PC-9 (cell line): ENCODE data around the gene MYOG. TPM values are rescaled to one million over a fixed set of nuclear protein-coding genes. Genes with fewer than 3 reads are reported as not detected.

Experiments
- BruUV-seq: library from RNA; stranded (reverse); fragments of 400-500 nt; replicated peaks from 2 replicates; lab custom pipeline; 2021; lab: Mats Ljungman, UMichigan
- CTCF ChIA-PET: fragments of 300-600 bp; sonication (Branson Sonifier 250); formaldehyde crosslinking; loops from one replicate; lab custom pipeline; 2022; ENCODE audit warnings: antibody characterized with exemption; lab: Charles Lee
- POLR2A ChIA-PET: fragments of 300-600 bp; sonication (Branson Sonifier 250); formaldehyde crosslinking; loops from one replicate; lab custom pipeline; 2022; ENCODE audit warnings: antibody characterized with exemption; ENCODE audit not compliant: unreplicated experiment; lab: Charles Lee
- DNase-seq, 2 experiments: peaks; one replicate each; pipeline versions ENCODE4 v3.0.0 to v3.0.0-alpha.2; 2015 to 2022; ENCODE audit warnings: mixed read lengths in 1 of 2
- H2AFZ ChIP-seq: fragments of 200-600 bp; sonication (generic); 2 replicates; pipeline ENCODE4 v1.8.1; 2017; ENCODE audit warnings: antibody characterized with exemption
- H3F3A ChIP-seq: fragments of 200-600 bp; sonication (generic); 2 replicates; pipeline ENCODE4 v1.8.1; 2017; ENCODE audit warnings: antibody characterized with exemption, mild to moderate bottlenecking, low read depth; ENCODE audit not compliant: insufficient read depth
- H3K27ac ChIP-seq: fragments of 200-600 bp; sonication (generic); 2 replicates; pipeline ENCODE4 v1.6.1; 2016; ENCODE audit warnings: mixed run types
- H3K27me3 ChIP-seq: fragments of 200-600 bp; sonication (generic); 2 replicates; pipeline ENCODE4 v1.6.1; 2016; ENCODE audit warnings: low read depth, mixed run types; ENCODE audit not compliant: insufficient read depth
- H3K36me3 ChIP-seq: fragments of 200-600 bp; sonication (generic); 2 replicates; pipeline ENCODE4 v1.6.1; 2016; ENCODE audit warnings: low read depth, mixed run types
- H3K4me1 ChIP-seq: fragments of 200-600 bp; sonication (generic); replicated peaks from 2 replicates; pipeline ENCODE4 v1.6.1; 2016; ENCODE audit warnings: mixed run types; ENCODE audit not compliant: insufficient read depth
- H3K4me2 ChIP-seq: fragments of 200-600 bp; sonication (generic); 2 replicates; pipeline ENCODE4 v1.6.1; 2017; ENCODE audit warnings: mixed run types
- H3K4me3 ChIP-seq: fragments of 200-600 bp; sonication (generic); 2 replicates; pipeline ENCODE4 v1.6.1; 2016; ENCODE audit warnings: mixed run types
- H3K79me2 ChIP-seq: fragments of 200-600 bp; sonication (generic); 2 replicates; pipeline ENCODE4 v1.6.1; 2017; ENCODE audit warnings: low read depth, mixed run types
- H3K9me2 ChIP-seq: fragments of 200-600 bp; sonication (generic); 2 replicates; pipeline ENCODE4 v1.8.1; 2017; ENCODE audit warnings: mild to moderate bottlenecking; ENCODE audit not compliant: insufficient read depth
- H3K9me3 ChIP-seq: fragments of 200-600 bp; sonication (generic); 2 replicates; pipeline ENCODE4 v1.8.1; 2016; ENCODE audit warnings: low read depth; ENCODE audit not compliant: insufficient read depth
- H4K20me1 ChIP-seq: fragments of 200-600 bp; sonication (generic); 2 replicates; pipeline ENCODE4 v1.8.1; 2017; ENCODE audit not compliant: insufficient read depth
- EZH2 ChIP-seq: fragments of 200-600 bp; sonication (generic); IDR thresholded peaks from 2 replicates; pipeline ENCODE4 v1.8.0; 2017; ENCODE audit warnings: antibody characterized with exemption, low read depth
- intact Hi-C: fragments of 100-400 bp; cut with micrococcal nuclease; formaldehyde crosslinking; loops from one replicate; pipeline ENCODE4 v1.10.0; 2022; ENCODE audit not compliant: unreplicated experiment
- total RNA-seq: library from RNA; stranded (reverse); gene quantifications from 2 replicates; pipeline ENCODE4 v1.2.3, GENCODE V29; 2021
- TF ChIP-seq, protein P1 (sequence below): fragments of 200-600 bp; sonication (generic); conservative IDR thresholded peaks from 2 replicates; pipeline ENCODE4 v1.6.1; 2017; ENCODE audit warnings: mixed run types, antibody characterized with exemption, mild to moderate bottlenecking, moderate library complexity

MYOG gene
- total RNA-seq, 1 experiment from 2014 or later = not detected

DNA sequence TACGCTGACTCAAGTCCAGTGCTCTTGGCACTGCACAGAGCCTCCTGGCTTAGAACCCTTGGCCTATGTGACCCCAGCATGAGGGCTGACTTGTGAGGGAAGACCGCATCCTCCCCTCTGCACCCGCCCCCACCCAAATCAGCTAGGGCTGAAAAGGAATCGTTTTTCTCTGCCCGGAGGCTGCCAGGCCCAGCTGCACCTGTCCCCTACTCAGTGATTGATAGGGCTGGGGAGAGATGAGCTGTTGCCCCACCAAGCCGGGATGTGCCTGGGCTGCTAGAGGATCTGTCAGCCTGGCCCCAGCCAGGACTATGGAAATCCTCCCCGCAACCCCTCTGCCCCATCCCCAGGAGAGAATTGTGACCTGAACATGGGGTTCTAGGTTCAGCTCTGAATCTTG, 20.6 kb downstream of the MYOG start:
- ChIA-PET POLR2A (no interaction called here), CTCF (interaction anchor here (0.5 to 0.6 kb wide), 2 partner anchors 52 to 687 kb away, joined by 3 to 9 read pairs; no protein-coding TSS in a partner anchor)
- H3K4me2 ChIP-seq = no peak overlapping the region
- TF ChIP-seq, protein P1, sequence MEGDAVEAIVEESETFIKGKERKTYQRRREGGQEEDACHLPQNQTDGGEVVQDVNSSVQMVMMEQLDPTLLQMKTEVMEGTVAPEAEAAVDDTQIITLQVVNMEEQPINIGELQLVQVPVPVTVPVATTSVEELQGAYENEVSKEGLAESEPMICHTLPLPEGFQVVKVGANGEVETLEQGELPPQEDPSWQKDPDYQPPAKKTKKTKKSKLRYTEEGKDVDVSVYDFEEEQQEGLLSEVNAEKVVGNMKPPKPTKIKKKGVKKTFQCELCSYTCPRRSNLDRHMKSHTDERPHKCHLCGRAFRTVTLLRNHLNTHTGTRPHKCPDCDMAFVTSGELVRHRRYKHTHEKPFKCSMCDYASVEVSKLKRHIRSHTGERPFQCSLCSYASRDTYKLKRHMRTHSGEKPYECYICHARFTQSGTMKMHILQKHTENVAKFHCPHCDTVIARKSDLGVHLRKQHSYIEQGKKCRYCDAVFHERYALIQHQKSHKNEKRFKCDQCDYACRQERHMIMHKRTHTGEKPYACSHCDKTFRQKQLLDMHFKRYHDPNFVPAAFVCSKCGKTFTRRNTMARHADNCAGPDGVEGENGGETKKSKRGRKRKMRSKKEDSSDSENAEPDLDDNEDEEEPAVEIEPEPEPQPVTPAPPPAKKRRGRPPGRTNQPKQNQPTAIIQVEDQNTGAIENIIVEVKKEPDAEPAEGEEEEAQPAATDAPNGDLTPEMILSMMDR = no peak
- no peaks in the 10 kb centered on the region for H3K27me3 ChIP-seq
- H2AFZ ChIP-seq = no peak overlapping the region
- no peaks in the 10 kb centered on the region for H3K4me1 ChIP-seq
- H3K9me3 ChIP-seq = no peaks in the 10 kb centered on the region
- no peaks in the 10 kb centered on the region for H3K9me2 ChIP-seq
- no peaks in the 10 kb centered on the region; the same call in 1 of the 2 replicates for H4K20me1 ChIP-seq
- no peaks in the 10 kb centered on the region for H3F3A ChIP-seq
- H3K36me3 ChIP-seq = no peaks in the 10 kb centered on the region
- intact Hi-C loops = no loop called here
- BruUV-seq = no TSS peak
- no peak overlapping the region for H3K27ac ChIP-seq
- DNase-seq = no peak
- no peaks in the 10 kb centered on the region for H3K79me2 ChIP-seq
- H3K4me3 ChIP-seq = no peak overlapping the region

DNA sequence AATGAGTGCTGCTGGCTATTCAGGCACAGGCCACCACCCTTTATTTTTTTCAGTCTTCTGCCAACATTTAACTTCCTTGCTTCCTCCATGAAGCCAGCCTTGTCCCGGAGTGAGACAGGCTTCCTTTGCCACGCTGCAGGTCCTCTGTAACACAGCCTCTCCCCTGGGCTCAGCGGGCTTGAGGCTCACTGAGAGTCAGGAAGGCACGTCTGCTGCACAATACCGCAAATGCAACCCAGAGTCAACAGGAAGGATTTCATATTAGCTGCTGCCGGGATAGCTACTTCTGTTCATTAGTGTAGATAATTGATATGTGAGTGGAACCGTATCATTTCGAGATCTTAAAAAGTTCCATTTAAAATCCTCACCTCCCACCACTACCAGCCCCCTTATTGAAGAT, 22.5 kb downstream of the MYOG start:
- Histone ChIP-seq H4K20me1 (no peaks in the 10 kb centered on the region; the same call in 1 of the 2 replicates), H2AFZ (no peak overlapping the region), H3F3A (no peaks in the 10 kb centered on the region), H3K27me3 (peaks cover 10% of the 10 kb centered on the region; the same call in 1 of the 2 replicates), H3K79me2 (no peaks in the 10 kb centered on the region), H3K9me3 (no peaks in the 10 kb centered on the region), H3K4me3 (no peak overlapping the region), H3K4me1 (no peaks in the 10 kb centered on the region), H3K4me2 (no peak overlapping the region), H3K27ac (no peak overlapping the region), H3K9me2 (no peaks in the 10 kb centered on the region), H3K36me3 (no peaks in the 10 kb centered on the region)
- ChIA-PET POLR2A (no interaction called here), CTCF (interaction anchor here (0.7 kb wide), 1 partner anchor 12 kb away, joined by 3 read pairs; no protein-coding TSS in a partner anchor)
- no peak for DNase-seq
- TF ChIP-seq, protein P1 = no peak
- BruUV-seq = no TSS peak
- intact Hi-C loops = no loop called here

DNA sequence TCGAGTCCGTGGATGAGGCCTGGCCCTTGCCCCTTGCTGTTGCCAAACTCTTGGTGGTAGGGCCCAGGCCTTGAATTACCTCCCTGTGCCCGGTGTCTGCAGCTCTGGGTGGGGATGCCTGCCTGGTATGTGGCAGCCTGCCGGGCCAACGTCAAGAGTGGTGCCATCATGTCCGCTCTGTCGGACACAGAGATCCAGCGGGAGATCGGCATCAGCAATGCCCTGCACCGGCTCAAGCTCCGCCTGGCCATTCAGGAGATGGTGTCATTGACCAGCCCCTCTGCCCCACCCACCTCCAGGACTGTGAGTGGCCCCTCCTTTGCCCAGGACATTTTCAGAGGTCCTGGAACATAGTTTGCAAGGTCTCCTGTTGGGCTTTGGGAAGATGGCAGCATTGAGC, 25.7 kb downstream of the MYOG start:
- Histone ChIP-seq H3K36me3 (no peaks in the 10 kb centered on the region), H4K20me1 (no peaks in the 10 kb centered on the region), H3K4me1 (no peaks in the 10 kb centered on the region), H3K27me3 (peaks cover 25% of the 10 kb centered on the region; the same call in 1 of the 2 replicates), H3K9me3 (no peaks in the 10 kb centered on the region), H3K79me2 (no peaks in the 10 kb centered on the region), H3K4me3 (no peak overlapping the region), H3K9me2 (no peaks in the 10 kb centered on the region), H3K4me2 (no peak overlapping the region), H3K27ac (no peak overlapping the region), H2AFZ (no peak overlapping the region), H3F3A (no peaks in the 10 kb centered on the region)
- BruUV-seq = no TSS peak
- TF ChIP-seq, protein P1 = no peak
- TF ChIP-seq EZH2 = no peak
- ChIA-PET POLR2A (no interaction called here), CTCF (no interaction called here)
- intact Hi-C loops = no loop called here
- no peak for DNase-seq
